Stimulated activated CD4-positive, alpha-beta T cell treated with anti-CD3 and anti-CD28 coated beads, Interleukin-12 subunit alpha, Interleukin-12 subunit beta, amount 100 ng/mL, for 4 hours (primary cell): ENCODE measurements around the gene IGSF3.
"Not testable (repeated sequence)": the region's sequence is repeated elsewhere in the genome, so short reads cannot be mapped to it uniquely, and the experiment has no call there.

ENCODE experiments used
- DNase-seq: peaks from one replicate; pipeline ENCODE4 v3.0.0-alpha.2; 2020

IGSF3 gene

GRCh38 chr1:116657836-116658235 is 9.7 kb downstream of the IGSF3 start:
- DNase-seq, result not testable (repeated sequence)

GRCh38 chr1:116654351-116654750 is 13.2 kb downstream of the IGSF3 start:
- no peak for DNase-seq

- DNase-seq, result not testable (repeated sequence)
Observed at GRCh38 chr1:116652598-116652997, 14.9 kb downstream of the IGSF3 start.

- not testable (repeated sequence) for DNase-seq
Observed at GRCh38 chr1:116650781-116651180, 16.8 kb downstream of the IGSF3 start.

- not testable (repeated sequence) for DNase-seq
Observed at GRCh38 chr1:116649041-116649440, 18.5 kb downstream of the IGSF3 start.

- DNase-seq, result not testable (repeated sequence)
Observed at GRCh38 chr1:116648325-116648724, 19.2 kb downstream of the IGSF3 start.

GRCh38 chr1:116647186-116647585 is 20.3 kb downstream of the IGSF3 start:
- DNase-seq, result not testable (repeated sequence)

GRCh38 chr1:116646673-116647170 is 20.8 kb downstream of the IGSF3 start:
- DNase-seq, result not testable (repeated sequence)

GRCh38 chr1:116645802-116646672 is 21.5 kb downstream of the IGSF3 start:
- not testable (repeated sequence) for DNase-seq

GRCh38 chr1:116644993-116645392 is 22.5 kb downstream of the IGSF3 start:
- not testable (repeated sequence) for DNase-seq

GRCh38 chr1:116644096-116644495 is 23.4 kb downstream of the IGSF3 start:
- DNase-seq, result not testable (repeated sequence)

GRCh38 chr1:116643281-116643751 is 24.2 kb downstream of the IGSF3 start:
- DNase-seq, result not testable (repeated sequence)

GRCh38 chr1:116642311-116643280 is 24.9 kb downstream of the IGSF3 start:
- DNase-seq, result not testable (repeated sequence)

- DNase-seq, result not testable (repeated sequence)
Observed at GRCh38 chr1:116637583-116637982, 29.9 kb downstream of the IGSF3 start.

GRCh38 chr1:116636584-116636983 is 30.9 kb downstream of the IGSF3 start:
- DNase-seq, result not testable (repeated sequence)

- DNase-seq, result not testable (repeated sequence)
Observed at GRCh38 chr1:116634386-116634785, 33.1 kb downstream of the IGSF3 start.

- DNase-seq, result not testable (repeated sequence)
Observed at GRCh38 chr1:116631996-116632925, 35.3 kb downstream of the IGSF3 start.

GRCh38 chr1:116631554-116631953 is 36.0 kb downstream of the IGSF3 start:
- not testable (repeated sequence) for DNase-seq

GRCh38 chr1:116630057-116630456 is 37.5 kb downstream of the IGSF3 start:
- not testable (repeated sequence) for DNase-seq

- DNase-seq, result not testable (repeated sequence)
Observed at GRCh38 chr1:116629441-116629840, 38.1 kb downstream of the IGSF3 start.

GRCh38 chr1:116628448-116628847 is 39.1 kb downstream of the IGSF3 start:
- no peak for DNase-seq

- not testable (repeated sequence) for DNase-seq
Observed at GRCh38 chr1:116627357-116627756, 40.2 kb downstream of the IGSF3 start.
